ENCODE results near the gene KRT7.

KRT7 gene

GRCh38 chr12:52230364-52231281 lies 2.4 kb upstream of the KRT7 start:
- Histone ChIP-seq H3K4me3 (ENCODE audit: insufficient read depth, low read length, poor library complexity, severe bottlenecking) (no peak overlapping the region), H3K36me3 (ENCODE audit: low read length) (no peaks in the 10 kb centered on the region), H3K9ac (ENCODE audit: low read length) (no peak overlapping the region), H3K27me3 (ENCODE audit: low read length) (no peaks in the 10 kb centered on the region; the same call in 1 of the 2 replicates), H3K9me2 (replicated peaks; ENCODE audit: insufficient read depth, low read length) (no peaks in the 10 kb centered on the region), H3K27ac (ENCODE audit: low read depth, low read length) (no peak overlapping the region), H3F3A (ENCODE audit: insufficient read depth) (no peaks in the 10 kb centered on the region), H3K4me2 (ENCODE audit: low read depth, low read length, poor library complexity, severe bottlenecking) (no peak overlapping the region), H2AFZ (ENCODE audit: low read depth, low read length, severe bottlenecking) (no peak overlapping the region), H3K79me2 (ENCODE audit: insufficient read depth, low read length) (no peaks in the 10 kb centered on the region), H3K9me3 (ENCODE audit: insufficient read depth, low read length) (no peaks in the 10 kb centered on the region), H4K20me1 (ENCODE audit: low read depth, low read length) (no peaks in the 10 kb centered on the region)
- no peak for TF ChIP-seq CTCF (IDR thresholded peaks at IDR 0.05; ENCODE audit: insufficient read depth, low read length, poor library complexity, severe bottlenecking)
- no peak for TF ChIP-seq EZH2phosphoT487 (conservative IDR thresholded peaks at IDR 0.05; ENCODE audit: low read length)

- no peak overlapping the region for H3K27ac ChIP-seq (ENCODE audit: low read depth, low read length)
- TF ChIP-seq CTCF (IDR thresholded peaks at IDR 0.05; ENCODE audit: insufficient read depth, low read length, poor library complexity, severe bottlenecking) (no peak), EZH2phosphoT487 (conservative IDR thresholded peaks at IDR 0.05; ENCODE audit: low read length) (no peak)
Observed at GRCh38 chr12:52231305-52232202, 1.5 kb upstream of the KRT7 start.

GRCh38 chr12:52232203-52232673 lies 805 bp upstream of the KRT7 start:
- no peaks in the 10 kb centered on the region for H3K36me3 ChIP-seq (ENCODE audit: low read length)
- H3K9me2 ChIP-seq (replicated peaks; ENCODE audit: insufficient read depth, low read length), result no peaks in the 10 kb centered on the region
- no peaks in the 10 kb centered on the region for H4K20me1 ChIP-seq (ENCODE audit: low read depth, low read length)
- H3K9me3 ChIP-seq (ENCODE audit: insufficient read depth, low read length), result no peaks in the 10 kb centered on the region
- no peak overlapping the region for H3K4me3 ChIP-seq (ENCODE audit: insufficient read depth, low read length, poor library complexity, severe bottlenecking)
- H3K27me3 ChIP-seq (ENCODE audit: low read length), result no peaks in the 10 kb centered on the region; the same call in 1 of the 2 replicates
- H3K27ac ChIP-seq (ENCODE audit: low read depth, low read length), result no peak overlapping the region
- H3K9ac ChIP-seq (ENCODE audit: low read length), result no peak overlapping the region
- no peak overlapping the region for H2AFZ ChIP-seq (ENCODE audit: low read depth, low read length, severe bottlenecking)
- TF ChIP-seq EZH2phosphoT487 (conservative IDR thresholded peaks at IDR 0.05; ENCODE audit: low read length) (no peak), CTCF (IDR thresholded peaks at IDR 0.05; ENCODE audit: insufficient read depth, low read length, poor library complexity, severe bottlenecking) (no peak)
- H3F3A ChIP-seq (ENCODE audit: insufficient read depth), result no peaks in the 10 kb centered on the region
- H3K79me2 ChIP-seq (ENCODE audit: insufficient read depth, low read length), result no peaks in the 10 kb centered on the region
- H3K4me2 ChIP-seq (ENCODE audit: low read depth, low read length, poor library complexity, severe bottlenecking), result no peak overlapping the region

More at GRCh38 chr12:52231305-52232202, 1.5 kb upstream of the KRT7 start:
- H3K4me2 ChIP-seq (ENCODE audit: low read depth, low read length, poor library complexity, severe bottlenecking), result no peak overlapping the region
- no peak overlapping the region for H3K9ac ChIP-seq (ENCODE audit: low read length)
- no peaks in the 10 kb centered on the region for H3K79me2 ChIP-seq (ENCODE audit: insufficient read depth, low read length)
- no peaks in the 10 kb centered on the region for H3K36me3 ChIP-seq (ENCODE audit: low read length)
- no peak overlapping the region for H2AFZ ChIP-seq (ENCODE audit: low read depth, low read length, severe bottlenecking)
- no peaks in the 10 kb centered on the region for H3K9me2 ChIP-seq (replicated peaks; ENCODE audit: insufficient read depth, low read length)
- no peaks in the 10 kb centered on the region for H4K20me1 ChIP-seq (ENCODE audit: low read depth, low read length)
- H3K27me3 ChIP-seq (ENCODE audit: low read length), result no peaks in the 10 kb centered on the region; the same call in 1 of the 2 replicates
- no peaks in the 10 kb centered on the region for H3F3A ChIP-seq (ENCODE audit: insufficient read depth)
- no peak overlapping the region for H3K4me3 ChIP-seq (ENCODE audit: insufficient read depth, low read length, poor library complexity, severe bottlenecking)
- no peaks in the 10 kb centered on the region for H3K9me3 ChIP-seq (ENCODE audit: insufficient read depth, low read length)
